Fibroblast of skin of scalp (primary cell): ENCODE measurements around the gene STIP1. TPM values are rescaled to one million over a fixed set of nuclear protein-coding genes. Genes with fewer than 3 reads are reported as not detected.

ENCODE experiments used
- DNase-seq: peaks from one replicate; pipeline ENCODE4 v3.0.0-alpha.2; 2013
- polyA plus RNA-seq, 2 experiments: library from polyadenylated mRNA; unstranded; fragments of 120-200 nt; gene quantifications; one replicate each; pipeline ENCODE4 v1.2.1, GENCODE V29; 2013; ENCODE audit not compliant: insufficient read length in 2 of 2

STIP1 gene
- 159 TPM for polyA plus RNA-seq (2013, experiment 1 of 2; ENCODE audit: insufficient read length)
- polyA plus RNA-seq (2013, experiment 2 of 2; ENCODE audit: insufficient read length) = 154 TPM

DNA sequence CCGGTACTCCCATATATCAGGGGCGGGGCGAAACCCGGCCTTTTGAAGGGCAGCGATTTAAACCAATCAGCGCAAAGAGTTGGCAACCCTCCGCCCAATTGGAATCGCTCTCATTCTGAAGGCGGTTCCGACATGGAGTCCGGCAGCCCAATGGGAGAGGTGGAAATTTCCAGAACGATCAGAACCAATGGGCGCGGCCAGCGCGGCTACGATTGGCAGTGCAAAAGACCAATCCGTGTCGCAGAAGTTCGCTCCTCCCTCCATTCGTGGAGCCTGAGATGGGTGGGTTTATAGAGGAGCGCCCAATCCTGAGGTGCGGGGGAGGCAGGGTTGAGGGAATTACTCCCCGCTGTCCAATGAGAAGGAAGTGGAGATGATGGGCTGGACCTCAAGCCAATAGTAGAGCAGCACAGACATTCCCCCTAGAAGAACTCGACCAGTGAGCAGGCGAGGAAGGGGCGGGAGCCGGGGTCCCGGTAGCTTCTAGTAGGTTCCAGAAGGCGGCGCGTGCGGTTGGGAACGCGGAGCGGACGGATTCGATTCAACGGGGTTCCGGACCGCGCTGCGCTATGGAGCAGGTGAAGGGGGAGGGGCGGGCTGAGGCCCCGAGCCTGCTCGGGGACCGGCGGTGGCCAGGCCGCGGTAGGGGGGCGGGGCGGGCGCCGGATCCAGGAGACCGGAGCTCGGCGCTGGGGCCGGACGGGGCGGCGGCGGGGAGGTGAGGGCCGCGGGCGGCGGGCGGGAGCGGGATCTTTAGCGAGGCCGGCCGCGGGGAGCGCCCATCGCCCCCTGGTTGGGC, at the start of gene STIP1:
Gene STIP1, plus strand, starts transcription at position 479 of the 799 bp plus-strand sequence. Its CDS starts 91 bp downstream, at position 570.
- peak; percentile 100 for DNase-seq

DNA sequence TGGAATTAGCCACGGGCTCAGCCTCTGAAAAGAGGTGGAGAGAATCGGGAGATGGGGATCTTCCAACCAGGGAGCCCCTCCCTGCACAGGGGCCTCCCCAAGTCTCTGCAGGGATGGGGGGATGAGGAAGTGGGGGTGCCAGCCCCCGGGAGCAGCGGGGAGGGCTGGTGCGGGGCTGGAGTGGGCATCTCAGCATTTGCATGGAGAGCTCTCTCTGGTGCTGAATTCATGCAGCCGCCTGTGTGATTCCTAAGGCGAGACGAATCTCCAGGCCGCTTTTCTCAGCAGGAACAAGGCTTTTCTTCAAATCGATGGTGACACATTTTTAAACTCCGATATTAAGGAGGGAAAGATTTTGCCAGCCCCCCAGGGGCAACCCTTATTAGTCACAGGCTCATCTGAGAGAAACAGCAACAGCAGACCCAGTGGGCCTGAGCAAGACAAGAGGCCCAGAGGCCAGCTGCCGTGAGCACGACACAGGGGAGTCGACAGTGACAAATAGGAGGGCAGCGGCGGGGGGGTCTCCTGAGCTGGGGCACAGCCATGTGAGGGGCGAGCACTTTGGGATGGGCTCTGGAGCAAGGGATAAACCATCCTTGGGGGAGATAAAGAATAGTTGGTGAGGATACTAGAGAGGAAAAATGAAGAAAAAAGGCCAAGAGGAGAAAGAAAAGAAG, 49.1 kb upstream of the STIP1 start:
- no peak for DNase-seq

GRCh38 chr11:64138398-64138797, 47.6 kb upstream of the STIP1 start:
- DNase-seq = no peak

- DNase-seq = no peak
Measured at GRCh38 chr11:64139049-64139448, 46.9 kb upstream of the STIP1 start.

GRCh38 chr11:64140082-64140481, 45.9 kb upstream of the STIP1 start:
- no peak for DNase-seq

- DNase-seq = no peak
Measured at GRCh38 chr11:64141081-64141783, 44.7 kb upstream of the STIP1 start.

DNA sequence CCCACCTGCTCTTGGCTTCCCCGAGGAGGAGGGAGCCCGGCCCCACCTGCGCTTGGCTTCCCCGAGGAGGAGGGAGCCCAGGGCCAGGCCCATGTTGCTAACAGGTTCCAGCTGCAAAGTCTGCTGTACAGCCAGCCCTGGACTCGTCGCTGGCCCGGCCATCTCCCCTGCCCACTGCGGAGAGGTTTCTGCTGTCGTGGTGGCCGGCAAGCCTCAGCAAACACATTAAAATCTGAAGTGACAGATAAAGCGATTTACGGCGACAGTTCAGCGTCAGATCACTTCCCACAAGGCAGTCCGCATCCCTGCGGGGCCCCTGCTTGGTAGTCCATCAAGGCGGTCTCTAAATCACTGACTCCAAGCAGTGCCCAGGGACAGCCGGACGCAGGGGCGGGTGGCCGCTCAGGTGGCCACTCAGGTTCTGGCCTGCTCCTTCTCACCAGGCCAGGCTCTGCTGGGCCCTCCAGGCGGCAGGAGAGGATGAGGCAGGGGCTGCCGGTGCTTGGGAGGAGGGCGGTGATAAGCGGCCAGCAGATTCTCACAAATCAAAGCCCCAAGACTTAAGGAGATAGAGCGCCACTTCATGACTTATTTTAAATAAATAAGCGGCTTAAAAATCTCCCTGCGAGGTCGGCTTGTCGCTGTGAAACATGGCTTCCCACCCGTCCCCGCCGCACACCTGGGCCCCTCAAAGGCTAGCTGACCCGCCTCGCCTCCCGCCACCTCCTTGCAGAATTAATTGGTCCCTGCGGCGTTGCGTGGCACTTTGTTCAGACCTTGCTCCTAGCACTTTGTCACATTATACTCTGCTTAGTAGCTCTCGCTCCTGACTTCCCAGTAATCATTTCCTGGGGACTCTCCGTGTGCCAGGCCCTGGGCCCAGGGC, 41.1 kb upstream of the STIP1 start:
- no peak for DNase-seq

GRCh38 chr11:64146036-64146955, 39.7 kb upstream of the STIP1 start:
- peak; percentile 43 for DNase-seq

DNA sequence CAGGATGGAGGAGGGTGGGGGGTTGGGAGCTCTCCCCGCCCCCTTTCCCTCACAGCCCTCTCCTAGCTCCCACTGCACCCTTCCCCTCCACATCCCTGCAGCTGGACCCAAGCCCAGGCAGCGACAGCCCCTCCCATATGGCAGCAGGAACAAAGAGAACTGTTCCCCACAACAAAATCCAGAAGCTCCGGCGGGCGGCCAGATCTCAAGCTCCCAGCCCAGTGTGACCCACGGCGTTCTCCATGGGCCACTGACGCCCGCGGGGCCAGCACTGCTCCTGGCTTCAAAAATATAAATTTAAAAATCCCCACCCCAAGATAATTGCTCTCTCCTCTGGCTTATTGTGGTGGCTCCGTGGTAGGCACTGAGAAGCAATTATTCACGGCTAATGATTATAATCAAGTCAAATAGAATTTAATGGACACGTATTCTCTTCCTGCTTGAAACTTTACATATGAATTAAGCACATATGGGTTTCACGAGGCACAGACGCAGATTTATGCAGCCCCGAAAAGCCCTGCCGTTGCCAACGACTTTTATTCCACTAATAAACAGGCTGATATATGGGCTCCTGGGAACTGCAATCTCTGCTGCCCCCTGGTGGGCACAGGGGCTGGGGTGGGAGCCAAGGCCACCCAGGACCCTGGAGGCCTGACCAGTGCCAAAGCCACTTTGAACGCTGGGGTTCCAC, 37.6 kb upstream of the STIP1 start:
- peak; percentile 76 for DNase-seq

GRCh38 chr11:64148917-64149617, 36.9 kb upstream of the STIP1 start:
- no peak for DNase-seq

GRCh38 chr11:64150051-64150450, 35.9 kb upstream of the STIP1 start:
- DNase-seq = no peak

- DNase-seq = no peak
Measured at GRCh38 chr11:64150481-64151239, 35.3 kb upstream of the STIP1 start.

DNA sequence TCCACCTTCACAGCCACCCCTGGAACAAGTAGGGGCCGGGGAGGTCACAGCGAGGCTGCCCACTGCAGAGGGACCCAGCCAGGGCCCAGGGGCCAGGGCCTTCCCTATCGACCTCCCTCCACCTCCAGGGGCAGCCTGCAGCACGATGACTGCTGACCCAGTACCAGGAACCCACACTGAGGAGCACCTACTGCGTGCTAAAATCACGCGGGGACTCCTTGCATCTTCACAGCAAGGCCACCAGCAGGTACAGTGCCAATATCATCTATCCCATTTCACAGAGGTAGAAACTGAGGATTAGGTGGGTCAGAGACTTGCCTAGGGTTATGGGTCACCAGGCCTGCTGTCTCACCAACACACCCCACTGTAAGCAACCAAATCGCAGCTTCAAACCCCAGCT, 34.6 kb upstream of the STIP1 start:
- no peak for DNase-seq

DNA sequence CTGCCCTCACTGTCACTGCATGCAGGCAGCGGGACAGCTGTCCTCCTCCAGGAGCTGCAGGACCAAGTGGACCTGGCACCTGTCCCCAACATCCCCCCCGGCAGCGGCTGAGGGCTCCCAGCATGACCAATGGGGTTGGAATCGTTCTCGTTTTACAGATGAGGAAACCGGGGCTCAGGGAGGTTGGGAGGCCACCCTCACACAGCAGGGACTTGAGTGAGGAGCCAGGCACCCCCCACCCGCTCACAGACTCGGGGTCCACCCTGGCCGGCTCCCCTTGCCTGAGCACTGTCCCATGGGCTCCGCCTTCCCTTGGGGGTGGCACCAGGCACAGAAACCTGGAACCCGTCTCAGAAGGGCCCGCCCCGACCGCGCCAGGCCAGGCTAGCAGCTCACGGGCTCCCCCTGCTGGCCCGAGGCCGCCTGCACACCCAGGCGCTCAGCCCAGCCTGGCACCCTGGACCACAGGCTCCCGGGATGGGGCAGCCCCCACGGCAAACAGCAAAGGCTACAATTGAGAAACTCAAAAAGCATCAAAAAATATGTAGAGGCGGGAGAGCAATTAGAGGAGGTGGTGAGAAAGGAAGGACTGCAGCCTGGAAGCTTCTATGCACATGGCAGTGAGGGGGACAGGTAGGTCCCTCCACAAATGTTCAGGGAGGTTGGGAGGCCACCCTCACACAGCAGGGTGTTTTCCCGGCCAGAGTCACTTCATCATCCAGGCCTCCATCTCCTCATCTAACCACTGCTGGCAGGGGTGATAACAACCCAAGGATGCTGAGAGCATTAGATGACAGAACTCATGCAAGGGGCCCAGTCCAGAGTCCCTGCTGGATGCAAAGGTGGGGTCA, 32.9 kb upstream of the STIP1 start:
- peak; percentile 48 for DNase-seq

DNA sequence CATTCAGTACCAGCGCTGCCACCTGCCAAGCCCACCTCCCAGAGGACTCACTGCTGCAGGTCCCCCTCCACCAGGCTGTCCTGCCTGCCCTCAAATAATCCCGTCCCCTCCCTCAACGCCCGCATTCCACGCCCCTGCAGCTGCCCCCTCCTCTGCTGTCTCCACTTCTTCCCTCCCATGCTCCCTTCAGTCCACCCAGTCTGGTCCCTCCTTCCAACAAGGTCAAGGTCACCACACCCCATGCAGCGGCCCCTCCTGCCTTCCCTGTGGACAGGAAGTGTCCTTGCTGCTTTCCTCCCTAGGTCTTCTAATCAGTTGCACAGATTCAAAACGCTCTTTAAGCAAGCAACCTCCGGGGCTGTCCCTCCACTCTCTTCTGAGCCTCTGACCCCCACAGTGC, 32.2 kb upstream of the STIP1 start:
- DNase-seq = no peak

DNA sequence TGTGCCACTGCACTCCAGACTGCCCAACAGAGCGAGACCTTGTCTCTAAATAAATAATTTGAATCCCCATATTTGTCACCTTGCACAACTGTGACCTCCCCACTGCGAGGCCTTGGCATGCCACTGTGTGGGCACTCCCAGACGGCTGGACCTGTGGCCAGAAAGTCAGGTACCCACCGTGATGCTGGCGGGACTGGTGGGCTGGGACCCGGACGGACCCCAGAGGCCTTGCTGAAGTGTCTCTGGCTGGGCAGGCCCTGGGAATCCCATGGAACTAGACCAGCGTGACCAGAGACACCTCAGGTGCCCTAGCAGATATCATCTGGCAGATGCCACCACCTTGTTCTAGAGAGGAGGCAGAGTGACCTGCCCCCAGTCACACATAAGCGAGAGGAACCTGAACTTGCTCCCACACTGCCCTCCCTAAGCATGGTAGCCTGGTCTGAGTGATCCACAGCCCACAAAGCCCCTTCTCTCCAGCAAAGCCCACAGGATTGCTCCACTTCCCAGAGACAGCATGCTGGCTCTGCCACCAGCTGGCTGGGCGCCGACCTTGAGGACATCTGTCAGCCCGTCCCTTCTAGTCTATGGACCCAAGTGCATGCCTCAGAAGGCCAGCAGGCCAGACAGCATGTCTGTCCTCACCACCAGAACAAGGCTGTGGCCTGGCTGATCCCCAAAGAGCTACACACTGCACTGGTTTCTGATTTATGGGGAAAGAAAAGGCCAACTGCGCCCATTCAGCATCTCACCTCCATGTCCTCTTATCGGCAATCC, 29.5 kb upstream of the STIP1 start:
- no peak for DNase-seq
